ENCODE measurements around the gene SLC12A6.
A peak's percentile ranks its signal among the peaks of the same experiment; 100 is the strongest.

Gene SLC12A6

GRCh38 chr15:34259566-34259965 lies 78.0 kb downstream of the SLC12A6 start:
- no peak for DNase-seq (ENCODE audit: low spot score)

DNA sequence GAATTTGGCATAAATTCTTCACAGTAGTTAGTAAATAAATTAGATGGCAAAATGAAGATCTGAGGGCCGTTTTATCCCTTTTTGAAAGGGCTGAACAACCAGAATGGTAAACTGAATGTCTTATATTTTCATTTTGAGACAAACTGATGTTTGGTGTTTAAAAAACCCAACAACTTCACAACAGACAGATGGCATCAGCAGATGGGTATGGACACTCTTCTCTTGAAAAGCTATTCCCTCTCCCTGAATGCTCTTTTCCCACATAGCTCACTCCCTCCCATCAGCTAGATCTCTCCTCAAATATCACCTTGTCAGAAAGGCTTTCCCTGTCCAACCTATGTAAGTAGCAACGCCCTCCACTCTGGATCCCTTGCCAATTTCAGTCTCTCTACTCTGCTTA lies 79.4 kb downstream of the SLC12A6 start:
- DNase-seq (ENCODE audit: low spot score), result no peak

DNA sequence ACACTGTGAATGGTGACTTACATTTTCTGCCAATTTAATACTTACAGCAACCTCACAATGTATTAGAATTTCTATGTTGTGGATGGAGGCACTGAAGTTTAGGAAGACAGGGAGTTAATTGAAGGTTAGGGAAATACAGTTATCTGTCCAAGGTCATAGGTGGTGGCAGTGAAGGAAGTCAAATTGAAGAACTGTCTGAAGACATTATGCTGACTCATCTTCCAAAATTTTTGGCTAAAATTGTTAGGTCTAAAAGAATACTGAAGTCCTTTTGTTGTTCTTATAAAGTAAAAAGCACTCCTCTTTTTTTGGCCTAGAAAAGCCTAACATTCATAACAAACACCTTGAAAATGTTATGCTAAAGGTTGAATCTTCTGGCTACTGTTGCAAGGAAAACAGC lies 85.0 kb downstream of the SLC12A6 start:
- no peak for DNase-seq (ENCODE audit: low spot score)

- no peak for DNase-seq (ENCODE audit: low spot score)
Observed at GRCh38 chr15:34248190-34248589, 89.4 kb downstream of the SLC12A6 start.

GRCh38 chr15:34246276-34246976 lies 91.2 kb downstream of the SLC12A6 start:
- no peak for DNase-seq (ENCODE audit: low spot score)

- DNase-seq (ENCODE audit: low spot score), result no peak
Observed at GRCh38 chr15:34243226-34243625, 94.4 kb downstream of the SLC12A6 start.

DNA sequence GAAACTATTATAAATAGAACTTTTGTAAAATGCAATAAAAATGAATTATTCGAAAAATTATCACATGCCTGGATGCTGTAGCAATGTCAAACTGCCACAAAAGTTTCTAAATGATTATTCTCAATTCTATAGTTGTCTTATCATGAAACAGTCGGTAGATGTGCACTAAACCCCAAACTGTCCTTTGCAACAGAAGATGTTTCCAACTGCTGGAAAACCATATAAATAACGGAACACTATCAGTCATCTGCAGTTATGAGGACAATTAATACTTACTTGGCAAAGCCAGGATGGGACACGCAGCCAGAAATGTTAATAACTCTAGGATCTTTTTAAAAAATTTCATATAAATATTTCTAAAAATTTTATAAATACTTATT lies 95.3 kb downstream of the SLC12A6 start:
- no peak for DNase-seq (ENCODE audit: low spot score)

GRCh38 chr15:34241376-34242330 lies 95.9 kb downstream of the SLC12A6 start:
- DNase-seq (ENCODE audit: low spot score), result peak; percentile 49

- no peak for DNase-seq (ENCODE audit: low spot score)
Observed at GRCh38 chr15:34240537-34240936, 97.0 kb downstream of the SLC12A6 start.

DNA sequence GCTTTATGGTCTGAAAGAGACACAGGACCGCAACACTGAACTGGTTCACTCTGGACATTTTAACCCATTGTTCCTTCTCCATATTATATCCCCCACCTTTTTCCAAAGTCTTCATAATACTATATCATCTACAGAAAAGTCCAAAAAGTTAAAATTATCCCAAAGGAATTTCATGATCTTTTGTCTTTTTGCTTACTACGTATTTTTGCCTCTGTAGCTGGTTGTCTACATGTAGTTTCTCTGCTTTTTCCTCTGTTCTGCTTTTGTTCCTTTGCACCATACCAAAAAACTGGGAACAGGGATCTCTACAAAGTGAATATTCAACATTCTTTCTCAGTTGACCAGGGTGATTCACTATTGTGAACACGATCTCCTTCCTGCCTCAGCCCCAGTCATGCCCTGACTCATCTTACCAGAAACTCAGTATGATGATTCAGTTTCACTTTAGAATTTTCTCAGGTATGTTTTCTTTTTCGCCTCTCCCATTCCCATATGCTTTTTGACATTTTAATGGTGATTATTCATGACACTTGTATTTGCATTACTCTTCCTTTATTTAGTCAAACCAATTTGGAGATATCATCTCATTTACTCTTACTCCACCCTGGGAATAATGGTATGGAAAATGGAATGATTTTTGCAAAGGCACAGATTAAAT lies 98.3 kb downstream of the SLC12A6 start:
- DNase-seq (ENCODE audit: low spot score), result peak; percentile 92

GRCh38 chr15:34233614-34234013 lies 104.0 kb downstream of the SLC12A6 start:
- no peak for DNase-seq (ENCODE audit: low spot score)

GRCh38 chr15:34223904-34224596 lies 113.5 kb downstream of the SLC12A6 start:
- DNase-seq (ENCODE audit: low spot score), result no peak

DNA sequence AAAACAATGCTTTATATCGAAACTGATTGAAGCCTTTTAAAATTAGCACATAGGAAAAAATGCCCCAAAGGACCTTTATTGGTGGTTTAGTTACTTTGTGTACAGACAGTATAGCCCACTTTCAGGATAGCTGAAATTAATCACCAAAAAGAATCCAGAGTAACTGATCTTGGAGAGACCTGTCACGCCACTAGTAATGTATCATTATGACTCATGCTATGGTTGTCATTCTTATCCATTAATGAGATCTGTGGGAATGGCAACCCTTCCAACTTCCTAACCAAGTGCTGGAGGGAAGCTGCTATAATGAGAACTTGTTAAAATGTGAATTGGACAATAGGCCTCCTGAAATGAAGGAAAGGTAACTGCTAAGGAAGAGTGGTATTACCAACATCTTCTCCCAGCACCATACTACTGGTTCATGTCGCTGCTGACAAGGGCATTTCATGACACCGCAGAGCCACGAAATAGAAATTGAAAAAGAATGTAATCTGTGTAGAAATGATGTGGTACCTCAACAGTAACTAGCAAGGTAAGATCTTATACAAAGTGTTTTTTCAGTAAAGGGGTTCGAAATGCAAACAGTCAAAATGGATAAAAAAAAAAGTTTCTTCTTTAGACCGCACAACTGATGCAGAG lies 119.9 kb downstream of the SLC12A6 start:
- DNase-seq (ENCODE audit: low spot score), result peak; percentile 35

DNA sequence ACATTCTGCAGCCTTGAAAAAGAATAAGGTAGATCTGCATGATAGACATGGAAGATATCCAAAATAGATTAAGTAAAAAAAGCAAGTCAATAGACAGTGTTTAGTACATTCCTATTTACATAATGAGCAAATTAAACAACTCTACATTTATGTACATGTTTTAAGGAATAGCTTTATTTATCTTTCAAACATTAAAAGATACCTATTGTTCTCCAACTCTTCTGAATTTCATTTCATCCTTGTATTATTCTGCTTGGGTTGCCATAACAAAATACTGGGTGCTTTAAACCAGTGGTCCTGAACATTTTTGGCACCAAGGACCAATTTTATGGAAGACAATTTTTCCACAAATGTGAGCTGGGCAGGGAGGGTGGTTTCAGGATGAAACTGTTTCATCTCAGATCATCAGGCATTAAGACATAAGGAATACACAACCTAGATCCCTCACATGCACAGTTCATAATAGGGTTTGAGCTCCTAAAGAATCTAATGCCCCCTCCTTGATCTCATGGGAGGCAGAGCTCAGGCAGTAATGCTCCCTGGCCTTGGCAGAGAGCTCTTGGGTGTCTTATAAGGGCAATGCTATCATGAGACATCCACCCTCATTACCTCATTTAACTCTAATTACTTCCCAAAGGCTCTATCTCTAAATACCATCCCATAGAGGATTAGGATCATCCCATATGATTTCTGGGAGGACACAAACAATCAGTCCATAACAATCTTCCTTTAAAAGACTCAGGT lies 120.9 kb downstream of the SLC12A6 start:
- no peak for DNase-seq (ENCODE audit: low spot score)

GRCh38 chr15:34214135-34214534 lies 123.4 kb downstream of the SLC12A6 start:
- no peak for DNase-seq (ENCODE audit: low spot score)

DNA sequence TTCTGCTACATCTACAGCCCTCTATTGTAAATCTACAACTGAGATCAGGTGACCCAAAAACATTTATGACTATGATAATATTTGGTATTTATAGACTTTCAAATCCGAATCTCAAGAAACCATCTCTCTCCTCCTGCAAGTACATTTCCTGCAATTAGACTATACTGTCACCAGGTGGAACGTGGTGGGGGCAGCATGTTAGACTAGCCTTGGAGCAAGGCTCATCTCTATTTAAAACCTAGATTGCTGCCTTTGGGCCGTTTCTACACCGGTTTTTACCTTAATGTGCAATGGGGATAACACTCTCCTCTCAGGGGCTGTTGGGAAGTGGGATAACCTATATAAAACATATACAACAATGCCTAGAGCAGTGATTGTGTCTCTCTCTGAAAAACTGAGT lies 123.9 kb downstream of the SLC12A6 start:
- DNase-seq (ENCODE audit: low spot score), result no peak

- DNase-seq (ENCODE audit: low spot score), result peak; percentile 97
Observed at GRCh38 chr15:34209421-34210282, 127.9 kb downstream of the SLC12A6 start, which contains the start of gene KATNBL1. KATNBL1 (minus strand) TSS chr15:34210096; CDS start chr15:34163676, 46,420 bp downstream.

- DNase-seq (ENCODE audit: low spot score), result no peak
Observed at GRCh38 chr15:34206011-34206410, 131.6 kb downstream of the SLC12A6 start.

DNA sequence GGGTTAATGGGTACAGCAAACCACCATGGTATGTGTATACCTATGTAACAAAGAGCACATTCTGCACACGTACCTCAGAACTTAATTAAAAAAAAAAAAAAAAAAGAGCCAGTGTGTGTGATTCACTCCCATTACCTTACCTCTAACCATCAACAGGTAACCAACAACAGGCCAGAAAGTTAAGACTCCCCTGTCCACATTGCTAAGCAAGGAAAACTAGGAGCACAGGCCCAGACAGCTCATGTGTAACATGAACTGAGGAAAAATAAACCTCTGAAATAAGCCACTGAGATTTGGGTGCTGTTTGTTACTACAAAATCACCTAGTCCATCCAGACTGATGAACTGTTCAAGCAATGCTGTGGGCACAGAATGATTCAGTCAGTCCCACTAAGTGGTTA lies 133.6 kb downstream of the SLC12A6 start:
- DNase-seq (ENCODE audit: low spot score), result no peak

GRCh38 chr15:34203305-34203704 lies 134.3 kb downstream of the SLC12A6 start:
- DNase-seq (ENCODE audit: low spot score), result no peak

All from AG08395 (cell line).